ENCODE data around the gene SIRT3.

Gene SIRT3

DNA sequence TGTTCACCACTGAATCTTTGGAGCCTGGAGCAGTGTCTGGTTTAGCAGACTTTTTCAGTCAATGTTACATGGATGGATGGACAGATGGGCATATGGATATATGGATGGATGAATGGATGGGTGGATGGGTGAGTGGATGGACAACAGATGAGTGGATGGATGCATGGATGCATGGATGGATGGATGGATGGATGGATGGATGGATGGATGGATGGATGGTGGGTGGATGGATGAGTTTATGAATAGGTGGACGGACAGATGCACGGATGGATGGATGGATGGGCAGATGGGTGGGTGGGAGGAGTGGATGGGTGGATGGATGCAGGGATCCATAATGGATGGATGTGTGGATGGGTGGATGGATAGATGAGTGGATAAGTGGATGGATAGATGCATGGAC, 19.7 kb upstream of the SIRT3 start:
- DNase-seq, result no peak
- Histone ChIP-seq H3K27ac (no peak overlapping the region), H3K4me3 (ENCODE audit: low read depth, low read length) (no peak overlapping the region), H3K27me3 (replicated peaks) (no peaks in the 10 kb centered on the region), H3K36me3 (replicated peaks) (peaks cover 30% of the 10 kb centered on the region)
- in situ Hi-C loops (cut with HindIII; ENCODE audit: low pct_ligation_motif_present, low sequenced_read_pairs), result no loop called here
- TF ChIP-seq, protein P1, sequence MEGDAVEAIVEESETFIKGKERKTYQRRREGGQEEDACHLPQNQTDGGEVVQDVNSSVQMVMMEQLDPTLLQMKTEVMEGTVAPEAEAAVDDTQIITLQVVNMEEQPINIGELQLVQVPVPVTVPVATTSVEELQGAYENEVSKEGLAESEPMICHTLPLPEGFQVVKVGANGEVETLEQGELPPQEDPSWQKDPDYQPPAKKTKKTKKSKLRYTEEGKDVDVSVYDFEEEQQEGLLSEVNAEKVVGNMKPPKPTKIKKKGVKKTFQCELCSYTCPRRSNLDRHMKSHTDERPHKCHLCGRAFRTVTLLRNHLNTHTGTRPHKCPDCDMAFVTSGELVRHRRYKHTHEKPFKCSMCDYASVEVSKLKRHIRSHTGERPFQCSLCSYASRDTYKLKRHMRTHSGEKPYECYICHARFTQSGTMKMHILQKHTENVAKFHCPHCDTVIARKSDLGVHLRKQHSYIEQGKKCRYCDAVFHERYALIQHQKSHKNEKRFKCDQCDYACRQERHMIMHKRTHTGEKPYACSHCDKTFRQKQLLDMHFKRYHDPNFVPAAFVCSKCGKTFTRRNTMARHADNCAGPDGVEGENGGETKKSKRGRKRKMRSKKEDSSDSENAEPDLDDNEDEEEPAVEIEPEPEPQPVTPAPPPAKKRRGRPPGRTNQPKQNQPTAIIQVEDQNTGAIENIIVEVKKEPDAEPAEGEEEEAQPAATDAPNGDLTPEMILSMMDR (IDR thresholded peaks at IDR 0.05; ENCODE audit: low read depth, low read length, missing control alignments), result no peak

DNA sequence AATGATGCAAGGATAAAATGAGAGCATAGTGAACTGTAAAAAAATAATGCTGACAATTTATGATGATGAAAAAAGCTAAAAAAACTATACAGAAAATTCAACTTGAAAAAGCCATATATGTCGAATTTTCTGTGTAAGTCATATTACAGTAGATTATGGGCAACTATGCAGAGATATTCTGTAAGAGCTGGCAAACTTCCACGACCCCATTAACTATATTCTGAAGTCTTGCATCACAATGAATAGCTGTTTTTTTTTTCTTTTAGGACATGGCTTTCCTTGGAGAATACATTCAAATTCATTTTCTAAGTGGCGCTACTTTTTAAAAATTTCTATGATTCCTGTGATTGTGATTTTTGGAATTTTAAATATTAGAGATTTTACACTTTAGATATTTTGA, 19.0 kb upstream of the SIRT3 start:
- Histone ChIP-seq H3K36me3 (replicated peaks) (peaks cover 36% of the 10 kb centered on the region), H3K27me3 (replicated peaks) (no peaks in the 10 kb centered on the region), H3K27ac (no peak overlapping the region), H3K4me3 (ENCODE audit: low read depth, low read length) (no peak overlapping the region)
- no peak for DNase-seq
- in situ Hi-C loops (cut with HindIII; ENCODE audit: low pct_ligation_motif_present, low sequenced_read_pairs), result no loop called here
- TF ChIP-seq, protein P1 (IDR thresholded peaks at IDR 0.05; ENCODE audit: low read depth, low read length, missing control alignments), result no peak

- TF ChIP-seq, protein P1 (IDR thresholded peaks at IDR 0.05; ENCODE audit: low read depth, low read length, missing control alignments), result no peak
- in situ Hi-C loops (cut with HindIII; ENCODE audit: low pct_ligation_motif_present, low sequenced_read_pairs), result no loop called here
- no peak overlapping the region for H3K4me3 ChIP-seq (ENCODE audit: low read depth, low read length)
Observed at GRCh38 chr11:253886-254270, 17.7 kb upstream of the SIRT3 start.

GRCh38 chr11:253160-253885, 17.2 kb upstream of the SIRT3 start:
- H3K27ac ChIP-seq, result no peak overlapping the region
- no peaks in the 10 kb centered on the region for H3K27me3 ChIP-seq (replicated peaks)
- in situ Hi-C loops (cut with HindIII; ENCODE audit: low pct_ligation_motif_present, low sequenced_read_pairs), result no loop called here
- no peak for DNase-seq
- peaks cover 50% of the 10 kb centered on the region for H3K36me3 ChIP-seq (replicated peaks)
- no peak overlapping the region for H3K4me3 ChIP-seq (ENCODE audit: low read depth, low read length)
- TF ChIP-seq, protein P1 (IDR thresholded peaks at IDR 0.05; ENCODE audit: low read depth, low read length, missing control alignments), result no peak

More at GRCh38 chr11:253886-254270, 17.7 kb upstream of the SIRT3 start:
- H3K27me3 ChIP-seq (replicated peaks), result no peaks in the 10 kb centered on the region
- no peak overlapping the region for H3K27ac ChIP-seq
- peaks cover 47% of the 10 kb centered on the region for H3K36me3 ChIP-seq (replicated peaks)
- no peak for DNase-seq

DNA sequence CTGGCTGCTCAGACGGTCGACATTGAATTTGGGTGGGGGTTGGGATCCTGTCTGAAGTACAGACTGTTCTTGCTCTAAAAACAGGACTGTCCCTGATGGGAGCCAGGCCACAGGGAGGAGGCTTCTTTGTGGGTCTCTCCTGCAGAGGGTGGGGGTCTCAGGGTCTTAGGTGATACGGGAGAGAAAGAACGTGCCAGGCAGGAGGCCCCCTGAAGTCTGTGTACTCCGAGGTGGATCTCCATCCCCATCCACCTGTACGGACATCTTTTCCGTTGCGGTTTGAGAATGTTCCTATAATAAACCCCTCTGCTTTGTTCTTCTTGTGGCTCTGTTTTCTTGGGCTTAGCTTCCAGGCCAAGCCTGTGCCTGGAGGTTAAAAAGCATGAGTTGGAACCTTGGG, 16.5 kb upstream of the SIRT3 start:
- no peak for DNase-seq
- H3K27ac ChIP-seq, result no peak overlapping the region
- H3K27me3 ChIP-seq (replicated peaks), result no peaks in the 10 kb centered on the region
- H3K36me3 ChIP-seq (replicated peaks), result peaks cover 51% of the 10 kb centered on the region
- H3K4me3 ChIP-seq (ENCODE audit: low read depth, low read length), result no peak overlapping the region
- TF ChIP-seq, protein P1 (IDR thresholded peaks at IDR 0.05; ENCODE audit: low read depth, low read length, missing control alignments), result no peak
- in situ Hi-C loops (cut with HindIII; ENCODE audit: low pct_ligation_motif_present, low sequenced_read_pairs), result no loop called here

- TF ChIP-seq, protein P1 (IDR thresholded peaks at IDR 0.05; ENCODE audit: low read depth, low read length, missing control alignments), result no peak
- in situ Hi-C loops (cut with HindIII; ENCODE audit: low pct_ligation_motif_present, low sequenced_read_pairs), result no loop called here
- Histone ChIP-seq H3K4me3 (ENCODE audit: low read depth, low read length) (no peak overlapping the region), H3K27ac (no peak overlapping the region), H3K36me3 (replicated peaks) (peaks cover 56% of the 10 kb centered on the region), H3K27me3 (replicated peaks) (no peaks in the 10 kb centered on the region)
- no peak for DNase-seq
Observed at GRCh38 chr11:251550-251949, 15.4 kb upstream of the SIRT3 start.

Data from brain microvascular endothelial cell (primary cell).